ENCODE results near the gene DDX25.

DDX25 gene

DNA sequence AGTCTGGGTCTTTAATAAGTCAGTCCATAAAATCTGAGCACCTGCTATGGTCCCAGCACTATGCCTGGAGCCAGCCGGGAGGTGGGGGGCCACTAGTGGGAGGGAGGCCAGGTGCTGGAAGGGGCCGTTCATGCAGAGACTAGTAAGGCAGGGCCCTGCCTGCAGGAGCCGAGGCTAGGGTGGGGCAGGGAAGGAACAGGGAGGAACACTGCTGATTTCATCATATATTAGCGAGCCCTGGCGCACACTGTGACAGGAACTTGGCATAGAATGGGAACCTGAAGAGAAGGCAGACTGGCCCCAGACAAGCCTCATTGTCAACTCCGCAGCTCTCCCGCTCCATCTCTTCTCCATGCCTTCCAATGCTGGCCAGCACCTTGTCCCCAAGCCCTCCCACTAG is 48.7 kb downstream of the DDX25 start:
- no peak for DNase-seq

DNA sequence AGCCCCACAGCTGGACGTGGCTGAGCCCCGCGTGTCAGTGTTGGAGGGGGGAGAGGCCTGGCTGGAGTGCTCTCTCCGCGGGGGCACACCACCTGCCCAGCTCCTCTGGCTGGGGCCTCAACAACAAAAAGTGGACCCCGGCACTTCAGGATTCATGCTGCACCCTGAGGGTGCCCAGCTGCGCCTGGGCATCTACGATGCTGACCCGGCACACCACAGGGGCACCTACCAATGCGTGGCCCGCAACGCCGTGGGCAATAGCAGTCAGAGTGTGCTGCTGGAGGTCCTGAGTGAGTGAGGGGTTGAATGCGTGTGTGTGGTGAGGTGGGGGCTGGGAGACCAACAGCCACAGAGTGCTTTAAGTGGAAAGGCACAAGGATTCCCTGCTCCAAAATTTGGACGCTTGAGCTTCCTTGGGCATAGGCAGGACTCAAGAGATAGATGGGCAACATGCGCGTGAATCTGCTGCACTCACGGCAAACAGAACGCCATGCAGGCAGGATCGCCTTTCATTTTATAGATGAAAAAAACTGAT is 49.2 kb downstream of the DDX25 start:
- DNase-seq: no peak

DNA sequence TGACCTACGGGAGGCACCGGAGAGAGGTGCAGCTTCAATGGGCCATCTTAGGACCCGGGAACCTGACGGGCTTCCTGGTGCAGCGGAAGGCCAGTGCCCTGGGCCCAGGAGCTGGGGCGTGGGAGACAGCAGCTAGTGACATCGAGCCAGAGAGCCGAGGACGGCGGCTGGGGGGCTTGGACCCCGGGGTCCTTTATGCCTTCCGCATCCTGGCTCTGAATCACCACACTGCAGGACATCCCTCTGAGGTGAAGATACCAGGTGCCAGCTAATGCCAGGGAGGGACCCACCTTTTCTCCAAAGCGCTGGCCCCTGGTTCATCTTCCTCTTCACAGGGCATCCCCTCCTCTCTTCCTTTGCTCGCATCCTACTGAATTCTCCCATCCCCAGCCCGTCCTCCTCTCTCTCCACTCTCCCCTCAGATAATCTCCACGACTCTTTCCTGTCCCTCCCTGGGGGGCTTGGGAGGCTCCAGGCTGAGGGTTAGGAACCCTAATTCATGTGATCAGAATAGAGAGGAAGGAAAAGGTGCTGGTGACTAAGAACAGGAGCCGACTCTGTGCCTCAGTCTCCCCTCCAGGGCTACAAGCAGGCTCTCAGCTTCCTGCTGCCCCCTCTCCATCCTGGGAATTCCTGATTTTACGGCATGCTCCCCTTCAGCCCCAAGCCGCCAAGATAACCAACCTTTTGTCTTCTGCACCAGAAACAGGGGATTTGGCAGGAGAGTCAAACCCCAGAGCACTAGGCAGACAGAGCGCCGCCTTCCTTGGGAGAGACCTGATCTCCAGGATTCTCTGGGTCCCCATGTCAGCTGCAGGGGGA is 50.0 kb downstream of the DDX25 start:
- DNase-seq: no peak

- no peak for DNase-seq
Measured at GRCh38 chr11:125954945-125955640, 50.8 kb downstream of the DDX25 start.

- no peak for DNase-seq
Measured at GRCh38 chr11:125955856-125956255, 51.5 kb downstream of the DDX25 start.

- no peak for DNase-seq
Measured at GRCh38 chr11:125956391-125957134, 52.3 kb downstream of the DDX25 start.

- no peak for DNase-seq
Measured at GRCh38 chr11:125957618-125958332, 53.5 kb downstream of the DDX25 start.

GRCh38 chr11:125958872-125959400 is 54.6 kb downstream of the DDX25 start:
- no peak for DNase-seq

DNA sequence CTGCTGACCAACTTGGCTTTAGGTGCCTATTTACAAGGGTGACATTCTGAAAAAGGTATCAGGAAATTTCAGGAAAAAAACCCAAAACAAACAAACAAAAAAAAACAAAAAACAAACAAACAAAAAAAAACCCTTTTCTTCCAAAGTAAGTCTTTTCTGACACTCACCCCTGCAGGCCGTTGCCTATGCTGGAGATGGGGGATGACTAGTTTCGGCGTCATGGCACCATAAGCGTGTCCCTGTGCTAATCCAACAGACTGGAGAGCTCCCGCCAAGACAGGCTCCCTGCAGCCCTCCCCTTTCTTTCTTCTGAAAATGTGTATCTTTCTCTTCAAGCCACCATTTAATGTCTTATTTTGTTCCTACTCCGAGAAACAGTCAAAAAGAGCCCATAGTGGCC is 55.2 kb downstream of the DDX25 start:
- DNase-seq: no peak

- DNase-seq: no peak
Measured at GRCh38 chr11:125959931-125960330, 55.6 kb downstream of the DDX25 start.

DNA sequence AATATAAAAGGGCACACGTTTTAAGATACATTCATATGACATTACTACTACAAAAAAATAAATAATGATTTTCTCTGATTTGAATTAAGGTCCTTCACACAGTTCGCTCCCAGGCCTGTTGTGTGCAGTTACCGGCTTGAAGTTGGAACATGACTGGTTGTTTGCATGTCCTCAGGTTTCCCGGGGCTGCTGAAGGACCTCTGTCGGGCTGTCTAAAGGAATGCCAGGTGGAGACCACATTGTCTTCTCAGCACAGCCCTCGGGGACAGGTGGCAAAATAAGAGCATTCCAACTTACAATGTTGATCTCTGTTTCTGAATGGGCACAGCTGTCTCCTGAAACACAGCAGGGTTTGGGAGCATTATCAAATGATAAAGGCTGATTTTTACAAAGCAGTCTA is 56.5 kb downstream of the DDX25 start:
- DNase-seq: no peak

- DNase-seq: no peak
Measured at GRCh38 chr11:125967515-125967914, 63.2 kb downstream of the DDX25 start.

DNA sequence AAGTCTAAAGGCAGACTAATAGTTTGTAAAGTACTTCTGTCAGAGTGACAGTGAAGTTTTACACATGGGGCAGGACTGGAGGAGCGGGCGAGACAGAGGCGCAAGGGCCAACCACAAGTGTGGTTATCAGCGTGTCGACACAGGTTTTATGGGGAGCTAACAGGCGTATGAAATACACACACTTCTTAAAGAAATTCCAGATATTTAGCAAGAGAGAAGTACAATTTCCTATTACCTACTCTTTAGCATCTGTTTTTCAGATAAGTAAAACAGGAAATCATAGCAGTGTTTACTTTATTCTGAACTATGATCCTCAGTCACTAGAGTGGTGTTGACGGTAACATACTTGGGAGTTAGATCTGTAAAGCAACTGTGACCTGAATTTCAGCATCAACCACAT is 64.0 kb downstream of the DDX25 start:
- DNase-seq: no peak

DNA sequence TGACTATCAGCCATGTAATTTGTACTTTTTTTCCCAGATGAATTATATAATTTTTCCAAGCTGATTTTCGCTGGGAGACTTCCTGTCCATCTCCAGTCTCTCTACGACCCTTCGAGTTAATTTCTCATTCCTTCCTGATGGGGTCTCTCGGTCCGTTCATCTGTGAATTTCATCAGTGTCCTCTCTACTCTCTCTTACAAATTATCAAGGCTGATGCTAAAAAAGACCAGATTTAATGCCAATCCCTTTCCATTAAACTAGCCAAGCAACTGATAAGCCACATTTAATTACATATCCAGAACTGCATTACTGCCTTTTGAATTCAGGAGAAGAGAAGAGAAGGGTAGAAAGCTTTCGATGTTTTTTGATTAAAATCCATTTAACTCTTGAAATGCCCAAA is 67.3 kb downstream of the DDX25 start:
- DNase-seq: no peak

DNA sequence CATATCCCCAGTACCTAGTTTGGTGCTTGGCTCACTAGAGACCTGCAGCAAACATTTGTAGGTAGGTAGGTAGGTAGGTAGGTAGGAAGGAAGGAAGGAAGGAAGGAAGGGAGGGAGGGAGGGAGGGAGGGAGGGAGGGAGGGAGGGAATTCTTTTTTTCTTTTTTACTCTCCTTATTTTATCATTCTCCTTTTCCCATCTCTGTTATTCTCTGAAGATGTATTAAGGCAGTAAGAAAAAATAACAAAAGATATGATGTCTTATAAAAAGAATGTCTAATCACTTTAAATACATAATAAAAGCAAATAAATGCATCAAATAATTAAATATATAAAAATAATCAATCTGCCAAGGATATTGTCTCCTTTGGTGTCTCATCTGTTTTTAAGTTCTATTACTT is 70.0 kb downstream of the DDX25 start:
- DNase-seq: no peak

- no peak for DNase-seq
Measured at GRCh38 chr11:125975634-125976033, 71.3 kb downstream of the DDX25 start.

GRCh38 chr11:125976156-125976555 is 71.8 kb downstream of the DDX25 start:
- no peak for DNase-seq

DNA sequence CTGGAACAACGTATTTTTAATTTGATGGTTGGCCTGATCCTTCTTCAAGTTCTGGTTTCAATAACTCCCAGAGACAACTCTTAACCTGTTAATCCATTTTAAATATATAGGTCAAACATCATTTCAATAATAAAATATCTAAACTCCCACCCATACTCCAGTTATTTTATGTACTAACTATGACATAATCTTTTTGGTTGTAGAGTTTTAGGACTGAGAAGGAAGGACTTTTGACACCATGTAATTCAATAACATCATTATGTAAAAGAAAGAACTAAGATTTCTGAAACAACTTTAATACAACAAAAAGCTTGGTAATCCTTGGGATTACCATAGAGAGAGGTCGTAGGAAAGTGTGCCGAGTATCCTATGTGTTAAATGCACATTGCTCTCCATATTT is 73.0 kb downstream of the DDX25 start:
- DNase-seq: no peak

DNA sequence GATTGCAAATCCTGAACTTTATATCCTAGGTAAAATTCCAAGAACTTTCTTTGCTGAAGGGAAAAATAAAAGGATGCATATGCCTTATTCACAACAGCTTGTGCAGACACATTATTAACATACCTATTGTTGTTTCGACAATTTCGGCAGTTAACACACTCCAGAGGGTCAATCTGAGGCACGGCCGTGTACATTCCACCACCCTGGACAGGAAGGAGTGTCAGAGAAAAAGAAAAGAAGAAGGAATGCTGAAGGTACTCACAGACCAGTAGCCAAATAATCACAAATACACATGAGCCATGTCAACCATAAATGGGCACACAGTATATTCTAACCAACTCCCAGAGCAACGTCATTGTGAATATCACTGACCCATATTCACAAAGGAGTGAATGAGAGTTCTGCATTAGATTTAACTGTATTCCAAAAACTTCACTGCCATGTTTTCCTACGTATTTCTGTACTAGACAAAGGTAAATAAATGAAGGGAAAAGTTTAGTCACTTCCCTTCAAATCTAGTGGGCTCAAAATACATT is 73.9 kb downstream of the DDX25 start:
- no peak for DNase-seq
